PC-3 (cell line): ENCODE data around the gene NACC2.

Experiments used
- EZH2 ChIP-seq: fragments of 300-600 bp; sonication (generic); IDR thresholded peaks from one replicate; pipeline ENCODE4 v1.6.1; 2017; ENCODE audit warnings: antibody characterized with exemption, mild to moderate bottlenecking, low read length; ENCODE audit not compliant: unreplicated experiment
- EZH2phosphoT487 ChIP-seq: fragments of 300-600 bp; sonication (generic); IDR thresholded peaks from 2 replicates; pipeline ENCODE4 v1.6.1; 2018; ENCODE audit warnings: mild to moderate bottlenecking, antibody characterized with exemption, low read length, borderline replicate concordance
- TF ChIP-seq, protein P1 (sequence below): fragments of 300-600 bp; sonication (generic); conservative IDR thresholded peaks from 2 replicates; pipeline ENCODE4 v1.5.1; 2017; ENCODE audit warnings: antibody characterized with exemption, low read depth, mild to moderate bottlenecking, low read length

GRCh38 chr9:136059321-136059791 lies 35.7 kb downstream of the NACC2 start:
- TF ChIP-seq EZH2phosphoT487 (no peak), EZH2 (no peak)
- TF ChIP-seq, protein P1, sequence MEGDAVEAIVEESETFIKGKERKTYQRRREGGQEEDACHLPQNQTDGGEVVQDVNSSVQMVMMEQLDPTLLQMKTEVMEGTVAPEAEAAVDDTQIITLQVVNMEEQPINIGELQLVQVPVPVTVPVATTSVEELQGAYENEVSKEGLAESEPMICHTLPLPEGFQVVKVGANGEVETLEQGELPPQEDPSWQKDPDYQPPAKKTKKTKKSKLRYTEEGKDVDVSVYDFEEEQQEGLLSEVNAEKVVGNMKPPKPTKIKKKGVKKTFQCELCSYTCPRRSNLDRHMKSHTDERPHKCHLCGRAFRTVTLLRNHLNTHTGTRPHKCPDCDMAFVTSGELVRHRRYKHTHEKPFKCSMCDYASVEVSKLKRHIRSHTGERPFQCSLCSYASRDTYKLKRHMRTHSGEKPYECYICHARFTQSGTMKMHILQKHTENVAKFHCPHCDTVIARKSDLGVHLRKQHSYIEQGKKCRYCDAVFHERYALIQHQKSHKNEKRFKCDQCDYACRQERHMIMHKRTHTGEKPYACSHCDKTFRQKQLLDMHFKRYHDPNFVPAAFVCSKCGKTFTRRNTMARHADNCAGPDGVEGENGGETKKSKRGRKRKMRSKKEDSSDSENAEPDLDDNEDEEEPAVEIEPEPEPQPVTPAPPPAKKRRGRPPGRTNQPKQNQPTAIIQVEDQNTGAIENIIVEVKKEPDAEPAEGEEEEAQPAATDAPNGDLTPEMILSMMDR: no peak
